IMR-90 (cell line): ENCODE measurements around the gene TFAP2E. TPM values are rescaled to one million over a fixed set of nuclear protein-coding genes. Genes with fewer than 3 reads are reported as not detected.
A peak's percentile ranks its signal among the peaks of the same experiment; 100 is the strongest.

Experiments
- ATAC-seq: fragments of 200-7000 bp; cut with Tn5 transposase; 2 replicates; pipeline ENCODE4 v1.9.1; 2020; ENCODE audit warnings: low read depth, mild to moderate bottlenecking, moderate library complexity
- BruUV-seq: library from RNA; stranded (reverse); fragments of 400-500 nt; replicated peaks from 2 replicates; lab custom pipeline; 2021; lab: Mats Ljungman, UMichigan
- CTCF ChIA-PET: fragments of 300-600 bp; formaldehyde crosslinking; extraction: SDS; loops from one replicate; lab custom pipeline; 2021; ENCODE audit warnings: antibody characterized with exemption; lab: Yijun Ruan, JAX
- POLR2A ChIA-PET: fragments of 300-600 bp; sonication (Branson Sonifier 250); formaldehyde crosslinking; loops from one replicate; lab custom pipeline; 2022; ENCODE audit warnings: antibody characterized with exemption; ENCODE audit not compliant: unreplicated experiment; lab: Charles Lee
- DNase-seq: peaks from one replicate; pipeline ENCODE4 v3.0.0; 2013
- H2AFZ ChIP-seq: replicated peaks from 2 replicates; pipeline ENCODE3; 2013; ENCODE audit warnings: low read length, mild to moderate bottlenecking; ENCODE audit not compliant: poor library complexity
- H2AK5ac ChIP-seq: 2 replicates; pipeline ENCODE4 v1.6.1; 2013; ENCODE audit warnings: low read depth, low read length, inconsistent platforms
- H2AK9ac ChIP-seq: replicated peaks from 2 replicates; pipeline ENCODE3; 2013; ENCODE audit warnings: mild to moderate bottlenecking, low read depth, low read length, moderate library complexity; ENCODE audit not compliant: poor library complexity
- H2BK120ac ChIP-seq: 2 replicates; pipeline ENCODE4 v1.6.1; 2013; ENCODE audit warnings: low read depth, low read length, inconsistent platforms
- H2BK15ac ChIP-seq: 3 replicates; pipeline ENCODE4 v1.6.1; 2013; ENCODE audit warnings: low read depth, low read length, inconsistent platforms
- H2BK20ac ChIP-seq: 2 replicates; pipeline ENCODE4 v1.6.1; 2013; ENCODE audit warnings: low read depth, mild to moderate bottlenecking, inconsistent platforms, low read length, moderate library complexity
- H2BK5ac ChIP-seq: 2 replicates; pipeline ENCODE4 v1.6.1; 2013; ENCODE audit warnings: mild to moderate bottlenecking, low read depth, low read length, inconsistent platforms; ENCODE audit not compliant: poor library complexity, severe bottlenecking
- H3K14ac ChIP-seq: replicated peaks from 2 replicates; pipeline ENCODE4 v1.6.1; 2013; ENCODE audit warnings: low read depth, low read length, inconsistent platforms
- H3K18ac ChIP-seq: 2 replicates; pipeline ENCODE4 v1.6.1; 2013; ENCODE audit warnings: low read depth, low read length, control low read depth
- H3K23ac ChIP-seq: 2 replicates; pipeline ENCODE4 v1.6.1; 2013; ENCODE audit warnings: low read depth, low read length, inconsistent platforms
- H3K27ac ChIP-seq: 2 replicates; pipeline ENCODE4 v1.5.1; 2013; ENCODE audit warnings: mild to moderate bottlenecking, control low read depth, low read length; ENCODE audit not compliant: insufficient read depth
- H3K27me3 ChIP-seq: 2 replicates; pipeline ENCODE4 v1.6.1; 2013; ENCODE audit warnings: low read length; ENCODE audit not compliant: control insufficient read depth, insufficient read depth
- H3K36me3 ChIP-seq: 2 replicates; pipeline ENCODE4 v1.6.1; 2013; ENCODE audit warnings: low read length, mixed read lengths; ENCODE audit not compliant: control insufficient read depth, insufficient read depth
- H3K4ac ChIP-seq: 2 replicates; pipeline ENCODE4 v1.6.1; 2013; ENCODE audit warnings: low read depth, low read length, inconsistent platforms
- H3K4me1 ChIP-seq: 2 replicates; pipeline ENCODE4 v1.6.1; 2013; ENCODE audit warnings: low read length, mixed read lengths; ENCODE audit not compliant: control insufficient read depth, insufficient read depth
- H3K4me2 ChIP-seq: 2 replicates; pipeline ENCODE4 v1.6.1; 2013; ENCODE audit warnings: low read depth, mild to moderate bottlenecking, control low read depth, low read length, moderate library complexity
- H3K4me3 ChIP-seq: 2 replicates; pipeline ENCODE4 v1.5.1; 2013; ENCODE audit warnings: low read depth, mild to moderate bottlenecking, control low read depth, low read length, moderate library complexity; ENCODE audit not compliant: insufficient read depth
- H3K56ac ChIP-seq: 2 replicates; pipeline ENCODE4 v1.6.1; 2013; ENCODE audit warnings: low read length, inconsistent platforms; ENCODE audit not compliant: insufficient read depth; ENCODE audit errors: extremely low read depth
- H3K79me1 ChIP-seq, 2 experiments: 2 replicates each; pipeline ENCODE4 v1.6.1; 2013; ENCODE audit warnings: low read length in 2 of 2, inconsistent platforms in 1 of 2, low read depth in 1 of 2
- H3K9ac ChIP-seq: 2 replicates; pipeline ENCODE4 v1.6.1; 2013; ENCODE audit warnings: low read depth, low read length, control low read depth
- H3K9me1 ChIP-seq: 2 replicates; pipeline ENCODE4 v1.6.1; 2013; ENCODE audit warnings: low read length, inconsistent platforms; ENCODE audit not compliant: insufficient read depth
- H3K9me3 ChIP-seq: 2 replicates; pipeline ENCODE4 v1.6.1; 2013; ENCODE audit warnings: low read length; ENCODE audit not compliant: control insufficient read depth, insufficient read depth
- H4K20me1 ChIP-seq: 2 replicates; pipeline ENCODE4 v1.6.1; 2013; ENCODE audit warnings: low read length, inconsistent platforms; ENCODE audit not compliant: insufficient read depth
- H4K5ac ChIP-seq: 2 replicates; pipeline ENCODE4 v1.6.1; 2013; ENCODE audit warnings: mild to moderate bottlenecking, low read depth, low read length, control low read depth
- H4K8ac ChIP-seq, 2 experiments: 2 replicates each; pipeline ENCODE4 v1.6.1; 2013; ENCODE audit warnings: low read depth in 2 of 2, low read length in 2 of 2, control low read depth in 1 of 2, inconsistent platforms in 1 of 2
- H4K91ac ChIP-seq: 2 replicates; pipeline ENCODE4 v1.6.1; 2013; ENCODE audit warnings: low read depth, low read length, inconsistent platforms; ENCODE audit not compliant: insufficient read depth
- CEBPB ChIP-seq: IDR thresholded peaks from 2 replicates; pipeline ENCODE4 v1.6.1; 2012; ENCODE audit warnings: low read depth, low read length, improper control_type of control experiment
- MAFK ChIP-seq: IDR thresholded peaks from 2 replicates; pipeline ENCODE4 v1.6.1; 2012; ENCODE audit warnings: low read depth, low read length, improper control_type of control experiment
- MXI1 ChIP-seq: IDR thresholded peaks from 2 replicates; pipeline ENCODE4 v1.6.1; 2012; ENCODE audit warnings: low read depth, mild to moderate bottlenecking, low read length, moderate library complexity, borderline replicate concordance
- WGBS, 2 experiments: methylation state at CpG; one replicate each; pipeline versions ENCODE4 v1.1.5 to v1.1.7; 2013; ENCODE audit warnings: missing lambda C conversion rate in 2 of 2; ENCODE audit not compliant: insufficient read length in 1 of 2; ENCODE audit errors: extremely low coverage in 2 of 2; 5-methylcytosine and 5-hydroxymethylcytosine counted together
- dilution Hi-C: fragments of 300-500 bp; cut with HindIII; formaldehyde crosslinking; loops from one replicate; pipeline ENCODE4 v1.14.3; 2018; ENCODE audit warnings: low sequenced_read_pairs; ENCODE audit not compliant: unreplicated experiment
- in situ Hi-C: fragments of 300-500 bp; cut with MboI; formaldehyde crosslinking; loops from 3 replicates; pipeline ENCODE4 v1.14.3; 2019; ENCODE audit warnings: low sequenced_read_pairs, inconsistent platforms, mixed read lengths
- intact Hi-C: fragments of 100-400 bp; cut with micrococcal nuclease; formaldehyde crosslinking; loops from 2 replicates; pipeline ENCODE4 v1.10.0; 2022
- polyA plus RNA-seq, 3 experiments: library from polyadenylated mRNA; depleted of rRNA; stranded (reverse); fragments of >200 nt; gene quantifications; 2 replicates each; pipeline ENCODE4 v1.2.3, GENCODE V29; 2012; ENCODE audit warnings: low replicate concordance in 1 of 3
- total RNA-seq: library from RNA; depleted of rRNA; stranded (reverse); fragments of >200 nt; gene quantifications from 2 replicates; pipeline ENCODE4 v1.2.3, GENCODE V29; 2012

Gene TFAP2E
- total and polyA plus RNA-seq, 2 of the 4 experiments (the other 2 are of a cell fraction) = under 0.01 to 0.19 TPM

DNA sequence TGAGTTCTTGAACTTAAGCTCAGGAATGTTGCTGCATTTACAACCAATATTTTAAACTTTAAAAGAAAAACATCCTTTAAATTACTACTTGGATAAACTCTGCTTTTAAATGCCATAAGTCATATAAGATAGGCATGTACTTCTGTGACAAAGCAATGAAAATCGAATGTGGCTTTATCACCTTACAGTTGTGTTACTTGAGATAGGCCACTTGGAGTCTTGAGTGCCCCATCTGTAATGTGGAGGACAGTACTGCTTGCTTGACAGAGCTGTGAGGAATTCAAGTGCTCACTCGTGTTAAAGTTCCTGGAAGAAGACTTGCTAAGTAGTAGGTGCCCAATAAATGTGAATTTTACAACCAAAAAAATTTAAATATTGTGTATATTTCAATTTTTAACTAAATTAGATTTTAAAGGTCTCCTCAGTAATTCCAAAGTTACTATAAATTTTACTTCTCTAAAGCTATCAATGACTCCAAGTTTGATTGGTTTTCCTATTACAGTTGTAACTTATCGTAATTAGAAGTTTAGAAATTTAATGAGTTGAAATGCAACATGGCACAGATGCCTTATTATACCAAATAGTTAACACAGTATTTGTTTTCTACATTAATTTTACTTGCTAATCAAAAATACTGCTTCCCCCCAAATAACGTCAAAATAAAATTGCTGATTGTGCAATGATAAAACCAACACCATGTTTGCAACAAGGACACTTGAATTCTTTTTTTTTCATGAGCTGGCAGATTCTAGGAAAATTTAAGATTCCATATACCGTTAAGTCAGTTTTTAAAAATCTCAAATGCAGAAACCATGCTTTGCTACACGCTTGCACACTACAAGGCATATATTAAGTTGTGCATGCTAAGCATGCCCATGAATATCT lies 46.4 kb downstream of the TFAP2E start:
- Histone ChIP-seq H3K4me2 (no peak overlapping the region), H3K23ac (peak overlapping the region; percentile 31; the same call in 1 of the 2 replicates), H2AFZ (no peak overlapping the region), H4K20me1 (peaks cover 22% of the 10 kb centered on the region; the same call in 1 of the 2 replicates), H3K9me1 (peaks cover 18% of the 10 kb centered on the region), H2BK15ac (no peak overlapping the region), H2BK120ac (no peak overlapping the region), H3K9ac (no peak overlapping the region), H3K4ac (no peak overlapping the region), H2AK9ac (no peak overlapping the region), H3K27ac (no peak overlapping the region), H2BK5ac (no peak overlapping the region), H3K36me3 (peaks cover 23% of the 10 kb centered on the region), H3K4me3 (no peak overlapping the region), H3K14ac (no peak overlapping the region), H4K91ac (no peak overlapping the region), H3K4me1 (no peaks in the 10 kb centered on the region), H3K79me1 (peaks cover 62 to 72% of the 10 kb centered on the region in 2 experiments), H4K8ac (no peak overlapping the region), H2BK20ac (no peak overlapping the region), H4K5ac (no peak overlapping the region), H2AK5ac (no peak overlapping the region), H3K27me3 (no peaks in the 10 kb centered on the region), H3K56ac (no peak overlapping the region), H3K9me3 (no peaks in the 10 kb centered on the region), H3K18ac (no peak overlapping the region)
- BruUV-seq = no TSS peak
- intact Hi-C loops = no loop called here
- ATAC-seq (no peak), DNase-seq (no peak)
- dilution Hi-C loops = no loop called here
- in situ Hi-C loops = no loop called here
- 40% methylated on average over 1 of the region's 6 CpGs; no CpG with 5 or more reads in 1 of the 2 experiments for WGBS, 2 experiments
- ChIA-PET CTCF (no interaction called here), POLR2A (no interaction called here)
- TF ChIP-seq MAFK = peak; percentile 75
- TF ChIP-seq MXI1 = no peak
- peak; percentile 68 for TF ChIP-seq CEBPB
